ENCODE data around the gene ATG10.
"Not testable (repeated sequence)": the region's sequence is repeated elsewhere in the genome, so short reads cannot be mapped to it uniquely, and the experiment has no call there.

ATG10 gene

GRCh38 chr5:82109013-82109412 lies 137.2 kb downstream of the ATG10 start:
- in situ Hi-C loops (cut with MboI; ENCODE audit: low sequenced_read_pairs), result no loop called here

GRCh38 chr5:82109915-82110314 lies 138.1 kb downstream of the ATG10 start:
- in situ Hi-C loops (cut with MboI; ENCODE audit: low sequenced_read_pairs), result not testable (repeated sequence)

- in situ Hi-C loops (cut with MboI; ENCODE audit: low sequenced_read_pairs), result no loop called here
Measured at GRCh38 chr5:82111191-82111590, 139.4 kb downstream of the ATG10 start.

- in situ Hi-C loops (cut with MboI; ENCODE audit: low sequenced_read_pairs), result no loop called here
Measured at GRCh38 chr5:82115858-82116257, 144.0 kb downstream of the ATG10 start.

- in situ Hi-C loops (cut with MboI; ENCODE audit: low sequenced_read_pairs), result no loop called here
Measured at GRCh38 chr5:82119889-82120288, 148.1 kb downstream of the ATG10 start.

- in situ Hi-C loops (cut with MboI; ENCODE audit: low sequenced_read_pairs), result no loop called here
Measured at GRCh38 chr5:82129723-82130285, 158.0 kb downstream of the ATG10 start.

- in situ Hi-C loops (cut with MboI; ENCODE audit: low sequenced_read_pairs), result no loop called here
Measured at GRCh38 chr5:82130602-82131001, 158.8 kb downstream of the ATG10 start.

GRCh38 chr5:82137205-82137604 lies 165.4 kb downstream of the ATG10 start:
- in situ Hi-C loops (cut with MboI; ENCODE audit: low sequenced_read_pairs), result no loop called here

- in situ Hi-C loops (cut with MboI; ENCODE audit: low sequenced_read_pairs), result not testable (repeated sequence)
Measured at GRCh38 chr5:82139837-82140236, 168.0 kb downstream of the ATG10 start.

GRCh38 chr5:82142217-82142841 lies 170.5 kb downstream of the ATG10 start:
- in situ Hi-C loops (cut with MboI; ENCODE audit: low sequenced_read_pairs), result no loop called here

GRCh38 chr5:82142928-82143577 lies 171.2 kb downstream of the ATG10 start:
- in situ Hi-C loops (cut with MboI; ENCODE audit: low sequenced_read_pairs), result no loop called here

GRCh38 chr5:82147860-82148573 lies 176.2 kb downstream of the ATG10 start:
- in situ Hi-C loops (cut with MboI; ENCODE audit: low sequenced_read_pairs), result no loop called here

GRCh38 chr5:82149434-82149833 lies 177.6 kb downstream of the ATG10 start:
- in situ Hi-C loops (cut with MboI; ENCODE audit: low sequenced_read_pairs), result no loop called here

- in situ Hi-C loops (cut with MboI; ENCODE audit: low sequenced_read_pairs), result loop anchor here (25.0 kb wide), 1 partner anchor 638 kb away; no protein-coding TSS in a partner anchor
Measured at GRCh38 chr5:82150559-82150958, 178.7 kb downstream of the ATG10 start.

GRCh38 chr5:82151204-82151603 lies 179.4 kb downstream of the ATG10 start:
- in situ Hi-C loops (cut with MboI; ENCODE audit: low sequenced_read_pairs), result loop anchor here (25.0 kb wide), 1 partner anchor 639 kb away; no protein-coding TSS in a partner anchor

- in situ Hi-C loops (cut with MboI; ENCODE audit: low sequenced_read_pairs), result loop anchor here (25.0 kb wide), 1 partner anchor 639 kb away; no protein-coding TSS in a partner anchor
Measured at GRCh38 chr5:82151662-82152061, 179.8 kb downstream of the ATG10 start.

- in situ Hi-C loops (cut with MboI; ENCODE audit: low sequenced_read_pairs), result loop anchor here (25.0 kb wide), 1 partner anchor 641 kb away; no protein-coding TSS in a partner anchor
Measured at GRCh38 chr5:82152978-82153481, 181.2 kb downstream of the ATG10 start.

- in situ Hi-C loops (cut with MboI; ENCODE audit: low sequenced_read_pairs), result loop anchor here (25.0 kb wide), 1 partner anchor 642 kb away; no protein-coding TSS in a partner anchor
Measured at GRCh38 chr5:82154776-82155175, 183.0 kb downstream of the ATG10 start.

GRCh38 chr5:82155305-82155704 lies 183.5 kb downstream of the ATG10 start:
- in situ Hi-C loops (cut with MboI; ENCODE audit: low sequenced_read_pairs), result loop anchor here (25.0 kb wide), 1 partner anchor 643 kb away; no protein-coding TSS in a partner anchor

GRCh38 chr5:82156874-82157273 lies 185.1 kb downstream of the ATG10 start:
- in situ Hi-C loops (cut with MboI; ENCODE audit: low sequenced_read_pairs), result loop anchor here (25.0 kb wide), 1 partner anchor 645 kb away; no protein-coding TSS in a partner anchor
